ENCODE measurements around the gene TTC4.

The TTC4 gene

GRCh38 chr1:54686155-54686554 lies 29.5 kb upstream of the TTC4 start:
- Histone ChIP-seq H3K4me3 (ENCODE audit: low read depth in 1 of 2, low read length in 2 of 2) (no peak overlapping the region), H3K9me3 (ENCODE audit: low read length) (no peaks in the 10 kb centered on the region), H3K27me3 (ENCODE audit: control insufficient read depth in 1 of 2, insufficient read depth in 2 of 2, low read length in 2 of 2) (no peaks in the 10 kb centered on the region), H3K36me3 (ENCODE audit: insufficient read depth, low read length) (no peaks in the 10 kb centered on the region), H3K9ac (ENCODE audit: low read length) (no peak overlapping the region), H3K27ac (ENCODE audit: low read depth, low read length) (no peak overlapping the region), H3K4me1 (ENCODE audit: insufficient read depth, low read length) (peaks cover 7% of the 10 kb centered on the region)

GRCh38 chr1:54694771-54695170 lies 20.9 kb upstream of the TTC4 start:
- H3K27me3 ChIP-seq (ENCODE audit: control insufficient read depth in 1 of 2, insufficient read depth in 2 of 2, low read length in 2 of 2) = no peaks in the 10 kb centered on the region
- no peak overlapping the region for H3K9ac ChIP-seq (ENCODE audit: low read length)
- H3K4me3 ChIP-seq (ENCODE audit: low read depth in 1 of 2, low read length in 2 of 2) = no peak overlapping the region
- H3K36me3 ChIP-seq (ENCODE audit: insufficient read depth, low read length) = no peaks in the 10 kb centered on the region
- no peaks in the 10 kb centered on the region for H3K9me3 ChIP-seq (ENCODE audit: low read length)
- H3K4me1 ChIP-seq (ENCODE audit: insufficient read depth, low read length) = no peaks in the 10 kb centered on the region
- H3K27ac ChIP-seq (ENCODE audit: low read depth, low read length) = no peak overlapping the region

GRCh38 chr1:54695221-54695620 lies 20.4 kb upstream of the TTC4 start:
- no peak overlapping the region for H3K27ac ChIP-seq (ENCODE audit: low read depth, low read length)
- no peaks in the 10 kb centered on the region for H3K9me3 ChIP-seq (ENCODE audit: low read length)
- H3K4me1 ChIP-seq (ENCODE audit: insufficient read depth, low read length) = no peaks in the 10 kb centered on the region
- no peak overlapping the region for H3K9ac ChIP-seq (ENCODE audit: low read length)
- H3K36me3 ChIP-seq (ENCODE audit: insufficient read depth, low read length) = no peaks in the 10 kb centered on the region
- no peak overlapping the region for H3K4me3 ChIP-seq (ENCODE audit: low read depth in 1 of 2, low read length in 2 of 2)
- no peaks in the 10 kb centered on the region for H3K27me3 ChIP-seq (ENCODE audit: control insufficient read depth in 1 of 2, insufficient read depth in 2 of 2, low read length in 2 of 2)

- no peak overlapping the region for H3K27ac ChIP-seq (ENCODE audit: low read depth, low read length)
- H3K9ac ChIP-seq (ENCODE audit: low read length) = no peak overlapping the region
- H3K27me3 ChIP-seq (ENCODE audit: control insufficient read depth in 1 of 2, insufficient read depth in 2 of 2, low read length in 2 of 2) = no peaks in the 10 kb centered on the region
- no peaks in the 10 kb centered on the region for H3K4me1 ChIP-seq (ENCODE audit: insufficient read depth, low read length)
- no peak overlapping the region for H3K4me3 ChIP-seq (ENCODE audit: low read depth in 1 of 2, low read length in 2 of 2)
- H3K36me3 ChIP-seq (ENCODE audit: insufficient read depth, low read length) = no peaks in the 10 kb centered on the region
- H3K9me3 ChIP-seq (ENCODE audit: low read length) = no peaks in the 10 kb centered on the region
Measured at GRCh38 chr1:54695764-54696163, 19.9 kb upstream of the TTC4 start.

- H3K9ac ChIP-seq (ENCODE audit: low read length) = no peak overlapping the region
- no peaks in the 10 kb centered on the region for H3K27me3 ChIP-seq (ENCODE audit: control insufficient read depth in 1 of 2, insufficient read depth in 2 of 2, low read length in 2 of 2)
- no peak overlapping the region for H3K4me3 ChIP-seq (ENCODE audit: low read depth in 1 of 2, low read length in 2 of 2)
- no peaks in the 10 kb centered on the region for H3K36me3 ChIP-seq (ENCODE audit: insufficient read depth, low read length)
- H3K4me1 ChIP-seq (ENCODE audit: insufficient read depth, low read length) = no peaks in the 10 kb centered on the region
- no peak overlapping the region for H3K27ac ChIP-seq (ENCODE audit: low read depth, low read length)
- no peaks in the 10 kb centered on the region for H3K9me3 ChIP-seq (ENCODE audit: low read length)
Measured at GRCh38 chr1:54696262-54696661, 19.4 kb upstream of the TTC4 start.

- H3K27ac ChIP-seq (ENCODE audit: low read depth, low read length) = no peak overlapping the region
- H3K36me3 ChIP-seq (ENCODE audit: insufficient read depth, low read length) = no peaks in the 10 kb centered on the region
- H3K4me1 ChIP-seq (ENCODE audit: insufficient read depth, low read length) = no peaks in the 10 kb centered on the region
- no peaks in the 10 kb centered on the region for H3K27me3 ChIP-seq (ENCODE audit: control insufficient read depth in 1 of 2, insufficient read depth in 2 of 2, low read length in 2 of 2)
- no peak overlapping the region for H3K9ac ChIP-seq (ENCODE audit: low read length)
- no peaks in the 10 kb centered on the region for H3K9me3 ChIP-seq (ENCODE audit: low read length)
- no peak overlapping the region for H3K4me3 ChIP-seq (ENCODE audit: low read depth in 1 of 2, low read length in 2 of 2)
Measured at GRCh38 chr1:54697896-54698295, 17.8 kb upstream of the TTC4 start.

GRCh38 chr1:54698346-54698745 lies 17.3 kb upstream of the TTC4 start:
- Histone ChIP-seq H3K9me3 (ENCODE audit: low read length) (no peaks in the 10 kb centered on the region), H3K4me1 (ENCODE audit: insufficient read depth, low read length) (no peaks in the 10 kb centered on the region), H3K27me3 (ENCODE audit: control insufficient read depth in 1 of 2, insufficient read depth in 2 of 2, low read length in 2 of 2) (no peaks in the 10 kb centered on the region), H3K36me3 (ENCODE audit: insufficient read depth, low read length) (no peaks in the 10 kb centered on the region), H3K9ac (ENCODE audit: low read length) (no peak overlapping the region), H3K4me3 (ENCODE audit: low read depth in 1 of 2, low read length in 2 of 2) (no peak overlapping the region), H3K27ac (ENCODE audit: low read depth, low read length) (no peak overlapping the region)

- Histone ChIP-seq H3K4me1 (ENCODE audit: insufficient read depth, low read length) (no peaks in the 10 kb centered on the region), H3K27ac (ENCODE audit: low read depth, low read length) (no peak overlapping the region), H3K4me3 (ENCODE audit: low read depth in 1 of 2, low read length in 2 of 2) (no peak overlapping the region), H3K36me3 (ENCODE audit: insufficient read depth, low read length) (no peaks in the 10 kb centered on the region), H3K9me3 (ENCODE audit: low read length) (no peaks in the 10 kb centered on the region), H3K27me3 (ENCODE audit: control insufficient read depth in 1 of 2, insufficient read depth in 2 of 2, low read length in 2 of 2) (no peaks in the 10 kb centered on the region), H3K9ac (ENCODE audit: low read length) (no peak overlapping the region)
Measured at GRCh38 chr1:54699936-54700525, 15.6 kb upstream of the TTC4 start.

GRCh38 chr1:54701066-54701465 lies 14.6 kb upstream of the TTC4 start:
- Histone ChIP-seq H3K27me3 (ENCODE audit: control insufficient read depth in 1 of 2, insufficient read depth in 2 of 2, low read length in 2 of 2) (no peaks in the 10 kb centered on the region), H3K27ac (ENCODE audit: low read depth, low read length) (no peak overlapping the region), H3K9ac (ENCODE audit: low read length) (no peak overlapping the region), H3K4me1 (ENCODE audit: insufficient read depth, low read length) (no peaks in the 10 kb centered on the region), H3K36me3 (ENCODE audit: insufficient read depth, low read length) (no peaks in the 10 kb centered on the region), H3K9me3 (ENCODE audit: low read length) (no peaks in the 10 kb centered on the region), H3K4me3 (ENCODE audit: low read depth in 1 of 2, low read length in 2 of 2) (no peak overlapping the region)

GRCh38 chr1:54701996-54702395 lies 13.7 kb upstream of the TTC4 start:
- Histone ChIP-seq H3K4me1 (ENCODE audit: insufficient read depth, low read length) (no peaks in the 10 kb centered on the region), H3K27me3 (ENCODE audit: control insufficient read depth in 1 of 2, insufficient read depth in 2 of 2, low read length in 2 of 2) (no peaks in the 10 kb centered on the region), H3K9me3 (ENCODE audit: low read length) (no peaks in the 10 kb centered on the region), H3K36me3 (ENCODE audit: insufficient read depth, low read length) (no peaks in the 10 kb centered on the region), H3K4me3 (ENCODE audit: low read depth in 1 of 2, low read length in 2 of 2) (no peak overlapping the region), H3K9ac (ENCODE audit: low read length) (no peak overlapping the region), H3K27ac (ENCODE audit: low read depth, low read length) (no peak overlapping the region)

GRCh38 chr1:54703471-54703870 lies 12.2 kb upstream of the TTC4 start:
- no peaks in the 10 kb centered on the region for H3K9me3 ChIP-seq (ENCODE audit: low read length)
- H3K27me3 ChIP-seq (ENCODE audit: control insufficient read depth in 1 of 2, insufficient read depth in 2 of 2, low read length in 2 of 2) = no peaks in the 10 kb centered on the region
- peaks cover 4% of the 10 kb centered on the region for H3K36me3 ChIP-seq (ENCODE audit: insufficient read depth, low read length)
- no peak overlapping the region for H3K9ac ChIP-seq (ENCODE audit: low read length)
- no peak overlapping the region for H3K27ac ChIP-seq (ENCODE audit: low read depth, low read length)
- H3K4me1 ChIP-seq (ENCODE audit: insufficient read depth, low read length) = no peaks in the 10 kb centered on the region
- H3K4me3 ChIP-seq (ENCODE audit: low read depth in 1 of 2, low read length in 2 of 2) = no peak overlapping the region

- Histone ChIP-seq H3K4me3 (ENCODE audit: low read depth in 1 of 2, low read length in 2 of 2) (no peak overlapping the region), H3K27ac (ENCODE audit: low read depth, low read length) (no peak overlapping the region), H3K9me3 (ENCODE audit: low read length) (no peaks in the 10 kb centered on the region), H3K4me1 (ENCODE audit: insufficient read depth, low read length) (no peaks in the 10 kb centered on the region), H3K36me3 (ENCODE audit: insufficient read depth, low read length) (peaks cover 6% of the 10 kb centered on the region), H3K9ac (ENCODE audit: low read length) (no peak overlapping the region), H3K27me3 (ENCODE audit: control insufficient read depth in 1 of 2, insufficient read depth in 2 of 2, low read length in 2 of 2) (no peaks in the 10 kb centered on the region)
Measured at GRCh38 chr1:54705153-54705552, 10.5 kb upstream of the TTC4 start.
